Testis (tissue), 3 donors: ENCODE measurements around the gene PLXDC1. TPM values are rescaled to one million over a fixed set of nuclear protein-coding genes. Genes with fewer than 3 reads are reported as not detected.
A peak's percentile ranks its signal among the peaks of the same experiment; 100 is the strongest.

Experiments
- DNase-seq: peaks from one replicate; pipeline ENCODE4 v3.0.0-alpha.2; 2019
- H3K27ac ChIP-seq, 2 donors: fragments of 200-600 bp; sonication (generic); one replicate each; pipeline ENCODE4 v1.5.1; 2019
- H3K27me3 ChIP-seq: fragments of 200-600 bp; sonication (generic); one replicate; pipeline ENCODE4 v1.5.1; 2019
- H3K36me3 ChIP-seq: fragments of 200-600 bp; sonication (generic); one replicate; pipeline ENCODE4 v1.5.1; 2017; ENCODE audit warnings: low read depth; ENCODE audit errors: missing control alignments
- H3K4me1 ChIP-seq: fragments of 200-600 bp; sonication (generic); one replicate; pipeline ENCODE4 v1.5.1; 2019
- H3K4me3 ChIP-seq, 2 donors: fragments of 200-600 bp; sonication (generic); one replicate each; pipeline ENCODE4 v1.5.1; 2017 to 2019
- H3K9me3 ChIP-seq: fragments of 200-600 bp; sonication (generic); one replicate; pipeline ENCODE4 v1.5.1; 2017
- POLR2A ChIP-seq: fragments of 450-650 bp; IDR thresholded peaks from one replicate; pipeline ENCODE4 v1.6.1; 2017; ENCODE audit warnings: antibody characterized with exemption, mild to moderate bottlenecking, moderate library complexity
- WGBS, 2 donors: methylation state at CpG; one replicate each; pipeline ENCODE4 v1.1.5; 2018; 5-methylcytosine and 5-hydroxymethylcytosine counted together
- intact Hi-C: fragments of 100-400 bp; cut with DNase I; formaldehyde crosslinking; loops from one replicate; pipeline ENCODE4 v1.15.1; 2023; ENCODE audit warnings: low total_unique reads
- polyA plus RNA-seq: library from polyadenylated mRNA; stranded (reverse); fragments of 350-450 nt; fragmentation: Illumina TruSeq; extraction: RNeasy Lipid Tissue Mini Kit (QIAGEN cat#74804); gene quantifications from one replicate; pipeline ENCODE4 v1.2.3, GENCODE V29; 2014; ENCODE audit warnings: low read depth, low replicate concordance; ENCODE audit not compliant: insufficient read depth
- total RNA-seq, 2 donors: library from RNA; depleted of rRNA; stranded (reverse); fragments of >200 nt; gene quantifications; one replicate each; pipeline ENCODE4 v1.2.3, GENCODE V29; 2016
- TF ChIP-seq, protein P1 (sequence below), 3 experiments: fragments of 450-650 bp in 2 of 3; fragments of 200-600 bp in 1 of 3; sonication (generic) in 1 of 3; IDR thresholded peaks; one replicate each; pipeline ENCODE4 v1.5.1; 2016 to 2019; ENCODE audit warnings: antibody characterized with exemption in 3 of 3, mild to moderate bottlenecking in 2 of 3, moderate library complexity in 1 of 3

The PLXDC1 gene
- total and polyA plus RNA-seq, 3 donors from 2014 or later, result 9.6 to 40.5 (median 14.8) TPM

DNA sequence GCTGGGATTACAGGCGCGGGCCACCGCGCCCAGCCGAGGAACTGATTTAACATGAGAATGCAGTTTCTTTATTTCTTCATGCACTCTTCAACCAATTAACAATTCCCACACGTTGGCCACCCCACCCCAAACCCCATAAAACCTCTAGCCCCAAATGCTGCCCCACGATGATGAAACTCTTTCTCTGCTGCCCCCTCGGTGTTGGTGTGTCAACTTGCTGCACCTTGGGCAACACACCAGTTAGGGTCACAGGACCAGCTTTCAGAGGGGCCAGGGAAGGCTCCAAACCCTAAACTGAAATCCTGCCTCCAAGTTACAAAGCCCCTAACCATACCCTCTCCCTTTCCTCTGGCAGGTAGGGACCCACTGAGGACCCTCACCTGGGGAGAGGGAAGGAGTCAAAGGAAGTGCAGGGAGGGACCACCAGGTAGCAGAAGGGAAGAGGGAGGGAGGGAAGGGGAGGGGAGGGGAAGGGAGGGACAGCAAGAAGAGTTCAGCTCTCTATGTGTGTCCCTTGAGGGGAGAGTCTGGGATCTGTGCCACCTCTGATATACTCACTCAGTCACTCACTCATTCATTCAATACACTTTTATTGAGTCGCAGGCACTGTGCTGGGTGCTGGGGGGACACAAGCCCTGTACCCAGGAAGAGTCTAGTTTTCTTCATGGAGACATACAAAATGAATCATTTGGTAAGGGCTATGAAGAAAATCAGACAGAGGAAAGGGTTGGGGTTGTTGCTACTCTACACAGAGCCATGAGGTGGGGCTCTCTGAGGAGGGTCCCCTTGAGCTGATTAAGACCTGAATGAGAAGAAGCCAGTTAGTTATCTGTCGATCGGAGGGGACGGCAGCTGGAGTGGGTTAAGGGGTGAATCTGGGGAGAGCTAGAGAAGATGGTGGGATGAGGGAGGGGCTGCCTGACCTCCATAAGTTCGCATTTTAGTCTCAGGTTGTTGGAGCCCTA is 3.9 kb downstream of the PLXDC1 start:
- TF ChIP-seq POLR2A, result no peak
- TF ChIP-seq, protein P1, sequence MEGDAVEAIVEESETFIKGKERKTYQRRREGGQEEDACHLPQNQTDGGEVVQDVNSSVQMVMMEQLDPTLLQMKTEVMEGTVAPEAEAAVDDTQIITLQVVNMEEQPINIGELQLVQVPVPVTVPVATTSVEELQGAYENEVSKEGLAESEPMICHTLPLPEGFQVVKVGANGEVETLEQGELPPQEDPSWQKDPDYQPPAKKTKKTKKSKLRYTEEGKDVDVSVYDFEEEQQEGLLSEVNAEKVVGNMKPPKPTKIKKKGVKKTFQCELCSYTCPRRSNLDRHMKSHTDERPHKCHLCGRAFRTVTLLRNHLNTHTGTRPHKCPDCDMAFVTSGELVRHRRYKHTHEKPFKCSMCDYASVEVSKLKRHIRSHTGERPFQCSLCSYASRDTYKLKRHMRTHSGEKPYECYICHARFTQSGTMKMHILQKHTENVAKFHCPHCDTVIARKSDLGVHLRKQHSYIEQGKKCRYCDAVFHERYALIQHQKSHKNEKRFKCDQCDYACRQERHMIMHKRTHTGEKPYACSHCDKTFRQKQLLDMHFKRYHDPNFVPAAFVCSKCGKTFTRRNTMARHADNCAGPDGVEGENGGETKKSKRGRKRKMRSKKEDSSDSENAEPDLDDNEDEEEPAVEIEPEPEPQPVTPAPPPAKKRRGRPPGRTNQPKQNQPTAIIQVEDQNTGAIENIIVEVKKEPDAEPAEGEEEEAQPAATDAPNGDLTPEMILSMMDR (IDR thresholded peaks at IDR 0.05), result no peak
- DNase-seq, result no peak
- Histone ChIP-seq H3K36me3 (no peaks in the 10 kb centered on the region), H3K4me3 (no peak overlapping the region), H3K4me1 (peaks cover 13% of the 10 kb centered on the region), H3K27ac (no peak overlapping the region), H3K27me3 (no peaks in the 10 kb centered on the region), H3K9me3 (no peaks in the 10 kb centered on the region)
- intact Hi-C loops, result no loop called here
- whole genome bisulfite sequencing, 2 donors, result 78 to 84% methylated on average over 13 of the region's 13 CpGs

DNA sequence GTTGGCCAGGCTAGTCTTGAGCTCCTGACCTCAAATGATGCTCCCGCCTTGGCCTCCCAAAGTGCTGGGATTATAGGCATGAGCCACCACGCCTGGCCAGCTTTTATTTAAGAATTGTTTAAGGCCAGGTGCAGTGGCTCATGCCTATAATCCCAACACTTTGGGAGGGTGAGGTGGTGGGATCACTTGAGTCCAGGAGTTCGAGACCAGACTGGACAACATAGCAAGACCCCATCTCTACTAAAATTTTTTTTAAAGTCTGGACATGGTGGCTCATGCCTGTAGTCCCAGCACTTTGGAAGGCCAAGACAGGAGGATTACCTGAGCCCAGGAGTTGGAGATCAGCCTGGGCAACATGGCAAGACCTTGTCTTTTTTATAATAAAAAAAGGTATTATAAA is 5.2 kb downstream of the PLXDC1 start:
- Histone ChIP-seq H3K27me3 (no peaks in the 10 kb centered on the region), H3K36me3 (no peaks in the 10 kb centered on the region), H3K4me1 (peaks cover 5% of the 10 kb centered on the region), H3K9me3 (no peaks in the 10 kb centered on the region), H3K4me3 (no peak overlapping the region), H3K27ac (no peak overlapping the region)
- intact Hi-C loops, result no loop called here
- no peak for DNase-seq
- no peak for TF ChIP-seq POLR2A
- TF ChIP-seq, protein P1 (IDR thresholded peaks at IDR 0.05), result no peak
- WGBS, 2 donors, result 89 to 97% methylated on average over 3 of the region's 3 CpGs

DNA sequence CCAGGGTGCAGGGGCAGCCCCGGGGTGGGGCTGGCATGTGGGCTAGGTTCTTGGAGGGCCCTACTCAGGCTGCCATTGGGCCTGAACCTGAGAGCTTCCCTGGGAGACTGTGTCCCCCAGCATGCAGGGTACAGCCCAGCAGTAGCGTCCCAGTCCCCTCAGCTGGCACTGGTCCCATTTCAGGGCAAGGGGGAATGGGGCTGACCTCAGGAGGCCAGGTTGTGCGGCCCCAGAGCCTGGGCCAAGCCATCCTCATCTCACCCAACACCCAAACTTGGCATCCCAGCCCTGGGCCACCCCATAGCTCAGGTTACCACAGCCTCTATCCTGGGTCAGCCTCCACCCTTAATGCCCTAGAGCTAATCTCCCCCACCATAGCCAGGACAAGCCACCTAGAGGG is 6.3 kb downstream of the PLXDC1 start:
- 76 to 93% methylated on average over 3 of the region's 3 CpGs for WGBS, 2 donors
- no peak overlapping the region for H3K4me3 ChIP-seq
- H3K36me3 ChIP-seq, result no peaks in the 10 kb centered on the region
- H3K4me1 ChIP-seq, result no peaks in the 10 kb centered on the region
- H3K27ac ChIP-seq, result no peak overlapping the region
- no peak for DNase-seq
- no peak for TF ChIP-seq POLR2A
- TF ChIP-seq, protein P1 (IDR thresholded peaks at IDR 0.05), result no peak
- H3K27me3 ChIP-seq, result no peaks in the 10 kb centered on the region
- H3K9me3 ChIP-seq, result no peaks in the 10 kb centered on the region
- intact Hi-C loops, result no loop called here

DNA sequence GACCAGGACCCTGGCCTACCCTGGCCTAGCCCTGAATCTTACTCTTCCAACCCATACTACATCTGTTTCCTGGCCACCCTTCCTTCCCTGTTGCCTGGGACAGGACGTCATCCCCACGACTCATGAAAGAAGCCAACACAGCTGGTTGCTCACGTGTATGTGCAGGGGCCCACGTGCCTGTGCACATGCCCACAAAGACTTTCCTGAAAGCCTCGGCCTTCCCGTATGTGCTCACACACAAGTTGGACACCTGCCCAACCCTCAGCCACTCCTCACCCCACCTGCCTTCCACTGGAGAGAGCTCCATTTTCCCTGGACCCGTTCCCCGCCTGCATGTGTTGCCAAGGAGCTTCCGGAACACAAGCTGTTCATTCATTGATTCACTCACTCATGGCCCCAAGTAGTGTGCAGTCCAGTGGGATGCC is 7.0 kb downstream of the PLXDC1 start:
- intact Hi-C loops, result no loop called here
- peak; percentile 68 for DNase-seq
- Histone ChIP-seq H3K27me3 (no peaks in the 10 kb centered on the region), H3K9me3 (no peaks in the 10 kb centered on the region), H3K27ac (no peak overlapping the region), H3K36me3 (no peaks in the 10 kb centered on the region), H3K4me3 (no peak overlapping the region), H3K4me1 (no peaks in the 10 kb centered on the region)
- 50 to 53% methylated on average over 9 of the region's 9 CpGs for WGBS, 2 donors
- TF ChIP-seq POLR2A, result no peak
- TF ChIP-seq, protein P1 (IDR thresholded peaks at IDR 0.05), result no peak
